Thoracic aorta (tissue), 2 donors: ENCODE measurements around the gene TNIK. TPM values are rescaled to one million over a fixed set of nuclear protein-coding genes. Genes with fewer than 3 reads are reported as not detected.

Experiments
- ATAC-seq: fragments of 150-250 bp; one replicate; pipeline ENCODE4 v1.8.0; 2017; ENCODE audit warnings: low read depth; ENCODE audit not compliant: insufficient number of reproducible peaks, low FRiP score
- DNase-seq: peaks from one replicate; pipeline ENCODE4 v3.0.0-alpha.2; 2020; ENCODE audit warnings: low spot score
- H3K27ac ChIP-seq, 2 donors: fragments of 200-600 bp; sonication (generic); 1 replicate in 1 of 2; 2 replicates in 1 of 2; pipeline ENCODE4 v1.5.1; 2016; ENCODE audit warnings: mild to moderate bottlenecking in 2 of 2, moderate library complexity in 2 of 2
- H3K27me3 ChIP-seq: fragments of 200-600 bp; sonication (generic); replicated peaks from 2 replicates; pipeline ENCODE4 v1.6.0; 2016; ENCODE audit warnings: mild to moderate bottlenecking; ENCODE audit not compliant: insufficient read depth
- H3K36me3 ChIP-seq: fragments of 200-600 bp; sonication (generic); one replicate; pipeline ENCODE4 v1.5.1; 2016
- H3K4me1 ChIP-seq, 2 donors: fragments of 200-600 bp; sonication (generic); 1 replicate in 1 of 2; 2 replicates in 1 of 2; pipeline versions ENCODE4 v1.5.1 to v1.6.0; 2016; ENCODE audit warnings: low read depth in 2 of 2, mild to moderate bottlenecking in 1 of 2; ENCODE audit not compliant: control insufficient read depth in 1 of 2
- H3K4me3 ChIP-seq: fragments of 200-600 bp; sonication (generic); 2 replicates; pipeline ENCODE4 v1.5.1; 2016; ENCODE audit warnings: mild to moderate bottlenecking
- H3K9me3 ChIP-seq: fragments of 200-600 bp; sonication (generic); 2 replicates; pipeline ENCODE4 v1.5.1; 2016
- CTCF ChIP-seq: fragments of 200-600 bp; sonication (generic); IDR thresholded peaks from one replicate; pipeline ENCODE4 v1.5.1; 2019; ENCODE audit warnings: antibody characterized with exemption
- total RNA-seq, 2 donors: library from RNA; depleted of rRNA; stranded (reverse); fragments of >200 nt; gene quantifications; one replicate each; pipeline versions ENCODE4 v1.1.0 to v1.2.3, GENCODE V29; 2016

TNIK gene
- total RNA-seq, 2 donors from 2014 or later: 18.3 to 21.7 TPM

- H3K27me3 ChIP-seq: no peaks in the 10 kb centered on the region
Measured at GRCh38 chr3:171013822-171014748, 446.1 kb downstream of the TNIK start.

DNA sequence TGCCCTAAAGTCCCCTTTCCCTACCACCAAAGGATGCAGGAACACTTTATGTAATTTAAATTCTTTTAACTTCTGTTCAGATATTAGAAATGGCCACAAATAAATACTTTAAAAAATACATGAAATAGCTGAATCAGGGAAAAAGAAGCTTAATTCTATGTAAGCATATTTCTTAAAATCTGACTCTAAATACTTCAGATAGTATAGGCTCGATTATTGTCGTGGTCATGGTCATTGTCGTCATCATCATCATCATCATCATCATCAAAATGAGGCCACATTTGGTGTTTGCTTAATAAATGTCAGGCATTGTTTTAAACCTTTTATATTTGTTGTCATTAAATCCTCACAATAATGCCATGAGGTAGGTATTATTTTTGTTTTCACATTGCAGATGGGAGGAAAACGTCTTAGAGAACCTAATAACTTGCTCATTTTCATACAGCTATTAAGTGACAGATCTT is 448.3 kb downstream of the TNIK start:
- H3K36me3 ChIP-seq: no peaks in the 10 kb centered on the region
- H3K4me3 ChIP-seq: no peak overlapping the region
- ATAC-seq: no peak
- H3K4me1 ChIP-seq: no peaks in the 10 kb centered on the region
- H3K27me3 ChIP-seq: no peaks in the 10 kb centered on the region
- no peak for DNase-seq
- H3K9me3 ChIP-seq: no peaks in the 10 kb centered on the region
- TF ChIP-seq CTCF: no peak
- H3K27ac ChIP-seq: no peak overlapping the region

More at GRCh38 chr3:171013822-171014748, 446.1 kb downstream of the TNIK start:
- ATAC-seq: no peak
- Histone ChIP-seq H3K9me3 (no peaks in the 10 kb centered on the region), H3K36me3 (no peaks in the 10 kb centered on the region), H3K4me1 (no peaks in the 10 kb centered on the region), H3K4me3 (no peak overlapping the region), H3K27ac (no peak overlapping the region)
- no peak for DNase-seq
- no peak for TF ChIP-seq CTCF
